Activated T-helper 9 cell treated with anti-CD3 and anti-CD28 coated beads, Interleukin-2, amount 50 U/mL, for 16 hours (primary cell): ENCODE measurements around the gene SLC27A3.

Experiments used
- DNase-seq: peaks from one replicate; pipeline ENCODE4 v3.0.0-alpha.2; 2020; ENCODE audit warnings: low read depth

Gene SLC27A3

DNA sequence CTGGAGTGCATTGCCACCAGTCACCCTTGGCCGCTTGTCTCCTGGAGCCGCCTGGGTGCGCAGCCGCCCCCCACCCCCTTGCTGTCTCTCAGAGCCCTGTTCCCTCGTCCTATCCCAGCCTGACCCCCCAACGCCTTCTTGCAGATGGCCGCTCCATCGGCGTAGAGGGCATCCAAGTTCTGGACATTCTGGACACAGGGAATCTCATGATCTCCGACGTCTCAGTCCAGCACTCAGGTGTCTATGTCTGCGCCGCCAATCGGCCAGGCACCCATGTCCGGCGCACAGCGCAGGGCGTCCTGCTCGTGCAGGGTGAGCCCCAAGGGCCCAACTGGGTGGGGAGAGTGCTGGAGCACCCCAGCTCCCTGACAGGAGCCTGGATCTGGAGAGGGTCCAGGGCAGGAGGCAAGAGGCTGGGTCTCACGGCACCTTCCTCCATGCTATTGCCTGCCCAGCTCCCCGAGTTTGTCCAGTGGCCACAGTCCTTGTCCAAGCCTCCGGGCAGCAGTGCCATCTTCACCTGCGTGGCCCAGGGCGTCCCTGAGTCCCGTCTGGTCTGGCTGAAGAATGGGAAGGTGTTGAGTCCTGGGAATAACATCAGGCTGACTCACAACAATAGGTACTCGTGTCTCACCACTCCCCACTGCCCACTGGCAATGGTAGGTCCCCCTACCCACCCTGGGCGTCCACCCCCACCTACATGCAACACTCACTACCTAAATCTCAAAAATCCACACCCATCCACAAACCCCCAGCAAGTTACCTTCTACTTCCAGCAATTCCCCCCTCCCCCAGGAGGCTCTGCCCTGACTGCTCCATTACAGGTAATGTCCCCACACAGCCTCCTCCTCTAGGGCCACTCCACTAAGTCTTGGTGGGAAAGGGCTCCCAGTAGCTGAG lies 24.6 kb downstream of the SLC27A3 start:
- DNase-seq: no peak

DNA sequence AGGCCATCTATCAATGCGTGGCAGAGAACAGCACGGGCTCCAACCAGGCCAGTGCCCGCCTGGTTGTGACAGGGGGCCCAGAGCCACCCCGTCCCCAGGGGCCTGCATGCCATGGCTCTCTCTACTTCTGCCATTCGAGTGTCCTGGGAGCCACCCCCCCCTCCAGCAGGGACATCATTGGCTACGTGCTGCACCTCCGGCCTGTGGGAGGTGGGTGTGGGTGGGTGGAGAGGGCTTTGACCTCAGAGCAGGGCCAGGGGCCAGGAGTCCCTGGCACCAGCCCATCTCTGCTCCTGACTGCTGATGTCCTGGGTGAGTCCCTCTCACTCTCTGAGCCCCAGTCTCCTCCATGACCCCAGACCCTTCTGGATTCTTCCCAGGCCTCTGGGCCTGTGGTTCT lies 25.3 kb downstream of the SLC27A3 start:
- DNase-seq: no peak

DNA sequence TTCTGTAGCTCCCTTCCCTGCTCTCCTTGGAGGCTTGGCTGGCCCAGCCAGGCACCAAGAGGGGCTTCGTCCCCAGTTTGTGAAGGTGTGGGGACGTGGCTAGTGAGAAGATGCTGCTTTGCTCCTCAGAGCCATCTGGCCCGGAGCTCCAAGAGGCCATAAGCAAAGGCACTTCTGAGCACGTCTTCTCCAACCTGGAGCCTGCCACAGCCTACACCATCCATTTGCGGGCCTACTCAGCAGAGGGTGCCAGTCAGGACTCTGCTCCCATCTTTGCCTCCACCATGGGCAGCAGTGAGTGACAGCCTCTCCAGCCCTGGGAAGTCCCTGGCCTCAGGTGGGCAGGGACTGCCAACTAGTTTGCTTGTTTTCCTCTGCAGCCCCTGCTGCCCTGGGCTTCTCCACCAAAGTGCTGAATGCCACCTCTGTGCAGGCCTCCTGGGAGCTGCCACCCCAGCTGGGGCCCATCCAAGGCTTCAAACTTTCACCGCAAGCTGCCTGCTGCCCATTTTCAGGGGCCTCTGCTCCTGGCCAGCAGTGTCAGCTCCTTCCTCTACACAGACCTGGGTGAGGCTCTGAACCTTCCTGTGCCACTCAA lies 25.9 kb downstream of the SLC27A3 start:
- DNase-seq: no peak

DNA sequence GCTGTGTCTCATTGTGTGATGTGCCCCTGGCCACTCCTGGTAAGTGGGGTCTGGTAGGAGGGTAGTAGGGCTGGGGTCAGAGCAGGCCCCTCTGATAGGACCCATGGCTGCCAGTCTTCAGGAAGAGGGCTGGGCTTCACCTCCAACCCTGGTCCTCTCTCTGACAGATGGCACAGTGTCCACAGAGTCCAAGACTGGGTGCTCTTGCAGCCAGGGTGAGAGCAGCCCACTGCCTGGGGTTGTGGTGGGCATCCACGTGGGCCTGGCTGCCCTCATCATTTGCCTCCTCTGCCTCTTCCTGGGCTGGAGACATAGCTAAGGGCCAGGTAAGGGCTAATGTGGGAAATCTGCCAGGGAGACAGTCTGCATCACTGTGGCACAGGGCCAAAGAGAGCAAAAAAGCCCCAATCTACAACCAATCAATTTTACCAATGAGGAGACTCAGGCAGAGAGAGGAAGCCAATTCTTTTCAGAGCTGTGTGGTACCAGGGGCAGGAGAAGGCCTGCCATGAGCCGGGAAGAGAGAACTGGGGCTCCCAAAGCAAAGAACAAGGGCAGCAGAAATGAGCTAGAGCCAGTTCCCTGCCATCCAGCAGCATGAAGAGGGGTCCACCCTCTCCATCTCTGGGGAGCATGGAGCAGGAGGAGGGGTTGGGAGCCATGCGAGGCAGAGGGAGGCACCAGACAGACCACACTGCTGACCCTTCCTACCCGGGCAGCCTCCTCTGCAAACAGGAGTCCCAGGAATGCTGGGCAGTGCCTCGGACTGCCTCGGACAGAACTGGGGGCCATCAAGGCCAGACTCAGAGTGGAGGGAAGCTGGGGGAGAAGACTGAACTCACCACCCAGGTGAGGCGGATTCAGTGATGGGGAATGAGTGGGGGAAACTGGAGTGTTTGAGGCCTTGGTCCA lies 26.8 kb downstream of the SLC27A3 start:
- no peak for DNase-seq

DNA sequence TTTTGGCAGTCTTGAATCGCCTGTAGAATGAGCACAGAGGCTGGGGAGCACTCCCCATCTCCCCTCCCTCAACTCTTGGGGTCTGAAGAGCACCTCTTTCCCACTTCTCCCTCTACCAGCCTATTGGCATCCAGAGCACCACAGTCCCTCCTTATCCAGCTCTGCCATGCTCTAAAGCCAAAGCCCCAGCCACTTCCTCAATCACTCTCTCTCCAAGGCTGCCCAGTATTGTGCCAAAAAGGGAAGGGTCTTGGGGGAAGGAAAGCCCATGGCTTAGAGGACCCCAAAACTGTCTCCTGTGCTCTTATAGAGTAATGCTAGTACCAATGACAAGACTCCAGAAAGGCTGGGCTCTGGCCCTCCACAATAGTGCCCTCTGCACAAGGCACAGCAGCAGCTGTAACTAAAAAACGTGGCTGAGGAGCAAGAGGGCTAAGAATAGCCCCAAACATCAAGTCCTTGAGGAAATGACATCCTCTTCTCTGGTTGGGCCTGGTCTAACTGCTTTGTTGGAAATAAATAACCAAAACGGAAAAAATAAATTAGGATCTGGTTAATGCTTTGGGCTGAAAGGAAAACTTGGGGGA lies 28.4 kb downstream of the SLC27A3 start:
- DNase-seq: no peak

DNA sequence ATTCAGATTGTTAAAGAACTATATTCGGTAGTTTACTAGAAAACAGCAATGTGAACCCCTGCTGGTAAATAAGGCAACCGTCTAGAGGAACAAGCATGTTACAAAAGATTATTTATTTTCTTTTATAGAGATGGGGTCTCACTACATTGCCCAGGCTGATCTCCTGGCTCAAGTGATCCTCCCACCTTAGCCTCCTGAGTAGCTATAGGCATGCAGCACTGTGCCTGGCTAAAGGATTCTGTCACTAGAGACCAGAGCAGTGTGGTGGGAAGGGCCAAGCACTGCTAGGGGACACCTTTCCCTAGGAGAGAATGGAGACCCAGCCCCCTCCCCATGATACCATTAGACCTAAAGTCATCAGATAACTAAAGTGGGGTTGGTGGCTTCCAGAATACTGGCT lies 28.9 kb downstream of the SLC27A3 start:
- DNase-seq: no peak

DNA sequence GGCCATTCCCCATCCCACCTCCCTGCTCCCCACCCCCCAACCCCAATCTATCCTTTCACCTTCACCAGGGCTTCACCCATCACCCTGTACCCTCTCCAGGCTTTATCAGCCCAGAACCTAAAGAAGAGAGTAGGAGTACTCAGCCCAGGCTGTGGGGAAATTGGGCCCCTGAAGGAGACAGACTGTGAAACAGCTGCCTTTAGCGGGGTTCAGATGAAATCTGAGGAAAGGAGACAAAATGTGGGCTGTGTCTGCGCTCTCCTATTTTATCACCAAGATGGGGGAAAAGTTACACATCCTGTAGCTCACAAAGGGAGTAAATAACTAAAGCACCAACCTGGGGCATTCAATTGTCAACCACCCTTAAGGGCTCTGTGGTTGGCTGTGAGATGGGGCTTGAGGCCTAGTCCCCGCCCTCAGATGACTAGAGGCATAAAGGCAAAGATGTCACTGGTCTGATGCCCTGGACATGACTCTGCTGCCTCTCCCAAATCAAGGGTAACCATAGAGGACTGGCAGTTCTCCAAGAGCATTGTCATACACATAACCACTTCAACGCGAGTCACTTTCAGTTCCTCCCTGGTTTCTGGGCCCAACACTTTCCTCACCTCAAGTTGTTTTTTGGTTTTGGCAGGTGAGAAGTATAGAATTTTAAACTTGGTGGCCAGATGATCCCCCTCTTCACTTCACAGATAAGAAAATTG lies 30.0 kb downstream of the SLC27A3 start:
- peak; percentile 35 for DNase-seq

DNA sequence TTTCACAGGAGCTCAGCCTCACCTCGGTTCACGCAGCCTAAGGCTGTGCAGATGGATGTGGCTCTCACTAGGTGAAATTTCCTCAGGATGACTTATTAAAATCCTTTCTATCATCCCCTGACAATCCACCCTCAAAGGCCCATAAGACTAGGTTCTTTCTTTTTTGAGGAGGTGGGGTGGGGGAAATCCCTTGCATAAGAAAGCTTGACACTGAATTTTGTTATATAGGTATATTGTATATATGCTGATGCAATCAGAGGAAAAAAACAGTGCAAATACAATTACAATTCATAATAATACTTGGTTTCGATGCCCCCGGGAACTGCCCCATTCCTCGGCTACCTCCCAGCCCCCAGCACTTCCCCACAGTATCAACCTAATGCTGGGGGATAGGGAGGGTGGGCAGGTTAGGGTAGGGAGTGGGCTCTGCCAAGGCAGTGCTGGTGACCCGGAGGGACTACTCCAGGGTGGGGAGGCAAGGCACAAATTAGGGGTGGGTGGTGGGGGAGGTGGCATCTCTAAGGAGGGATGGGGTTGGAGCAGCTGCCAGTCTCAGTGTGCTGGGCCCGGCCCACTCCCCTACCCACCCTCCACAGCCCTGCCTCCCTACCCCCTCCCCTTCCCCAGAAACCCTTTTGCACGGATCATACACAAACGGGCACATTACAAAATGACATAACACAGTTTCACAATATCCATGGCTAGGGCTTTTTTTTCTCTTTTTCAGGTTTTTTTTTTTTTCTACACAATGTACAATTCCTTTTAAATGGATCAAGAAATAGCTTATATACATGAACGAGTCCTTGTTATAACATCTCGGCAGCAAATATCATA lies 30.9 kb downstream of the SLC27A3 start:
- no peak for DNase-seq

DNA sequence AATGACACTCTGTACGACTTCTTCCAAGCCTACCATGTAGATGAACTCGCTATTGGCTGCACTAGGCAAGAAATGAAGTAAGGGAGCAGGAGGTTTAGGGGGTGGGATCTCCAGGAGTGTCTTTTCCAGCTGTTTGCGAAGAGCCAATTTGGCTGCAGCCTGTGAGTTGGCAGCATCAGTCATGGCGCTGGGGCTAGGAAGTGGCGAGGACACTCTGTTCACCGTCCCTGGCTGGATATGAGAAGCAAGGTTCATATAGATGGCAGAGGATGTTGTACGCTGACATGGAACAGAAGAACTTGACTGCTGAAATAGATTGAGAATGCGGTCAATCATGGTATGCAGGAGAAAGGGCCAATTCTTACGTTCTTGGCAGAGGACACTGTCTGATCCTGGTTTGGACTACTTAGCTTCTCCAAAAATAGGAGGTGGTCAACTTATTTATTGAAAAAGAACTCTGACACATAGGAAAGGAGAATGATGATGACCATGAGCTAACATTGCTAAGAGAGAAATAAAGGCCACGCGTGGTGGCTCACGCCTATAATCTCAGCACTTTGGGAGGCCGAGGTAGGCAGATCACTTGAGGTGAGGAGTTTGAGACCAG lies 41.2 kb downstream of the SLC27A3 start:
- DNase-seq: no peak

DNA sequence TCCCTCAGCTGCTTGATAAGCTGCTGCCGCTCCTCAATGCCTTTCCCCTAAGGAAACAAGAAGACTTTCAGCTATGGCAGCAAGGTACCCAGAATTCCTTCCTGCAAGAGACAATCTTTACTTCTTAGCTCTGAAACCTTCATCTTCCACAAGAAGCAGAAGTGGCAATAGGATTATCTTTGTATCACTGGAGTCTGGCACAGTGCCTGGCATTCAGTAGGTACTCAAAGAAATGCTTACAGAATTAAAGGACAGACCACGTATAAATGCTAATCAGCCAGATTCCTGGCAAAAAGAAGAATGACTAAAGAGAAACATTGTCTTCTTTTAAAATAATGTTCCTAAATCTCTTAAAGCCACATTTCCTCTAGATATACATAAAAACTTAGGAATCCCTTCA lies 43.7 kb downstream of the SLC27A3 start:
- no peak for DNase-seq

DNA sequence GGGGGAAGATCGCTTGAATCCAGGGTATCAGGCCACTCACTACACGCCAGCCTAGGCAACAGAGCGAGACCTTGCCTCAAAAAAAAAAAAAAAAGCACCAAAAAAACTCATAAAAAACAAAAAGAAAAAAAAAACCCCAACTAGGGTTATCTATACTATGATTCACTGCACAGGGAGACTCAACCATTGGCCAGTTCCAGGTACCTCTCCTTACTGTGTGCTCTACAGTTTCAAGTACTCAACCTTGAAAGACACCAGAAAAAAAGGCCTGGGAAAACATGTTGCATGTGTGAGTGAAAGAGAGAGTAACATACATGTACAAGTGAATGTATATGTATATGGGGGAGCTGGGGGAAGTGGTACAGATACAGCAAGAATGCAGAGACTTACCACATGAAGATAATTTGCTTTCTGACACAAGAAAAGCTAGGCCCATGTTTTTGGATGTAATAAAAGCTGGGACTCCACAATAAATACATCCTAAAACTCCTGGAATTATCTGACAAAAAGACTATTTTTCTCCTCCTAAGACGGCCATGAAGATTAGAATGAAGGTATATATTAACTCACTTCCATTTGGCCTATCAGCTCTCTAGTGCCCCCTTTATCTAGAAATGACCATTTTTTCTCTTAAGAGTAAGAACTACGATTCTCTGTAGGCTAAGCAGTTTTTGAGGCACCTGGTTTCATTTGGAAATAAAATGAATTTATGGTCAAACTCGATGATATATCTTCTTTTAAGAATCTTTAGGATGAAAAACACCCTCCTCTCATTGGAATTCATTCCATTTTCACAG lies 52.2 kb downstream of the SLC27A3 start:
- DNase-seq: no peak
